Thyroid gland (tissue), 4 donors: ENCODE data around the gene GRK1. TPM values are rescaled to one million over a fixed set of nuclear protein-coding genes. Genes with fewer than 3 reads are reported as not detected.

Experiments used
- DNase-seq, 2 donors: peaks; one replicate each; pipeline ENCODE4 v3.0.0-alpha.2; 2019
- H3K27ac ChIP-seq, 3 donors: fragments of 200-600 bp; sonication (generic); 1 replicate in 2 of 3; 2 replicates in 1 of 3; pipeline ENCODE4 v1.5.1; 2016 to 2019; ENCODE audit warnings: mild to moderate bottlenecking in 1 of 3, moderate library complexity in 1 of 3
- H3K27me3 ChIP-seq: fragments of 200-600 bp; sonication (generic); one replicate; pipeline ENCODE4 v1.5.1; 2019
- H3K36me3 ChIP-seq, 2 donors: fragments of 200-600 bp; sonication (generic); one replicate each; pipeline ENCODE4 v1.5.1; 2016 to 2019
- H3K4me1 ChIP-seq, 2 donors: fragments of 200-600 bp; sonication (generic); one replicate each; pipeline ENCODE4 v1.5.1; 2017 to 2019
- H3K4me3 ChIP-seq, 3 donors: fragments of 200-600 bp; sonication (generic); replicated peaks in 1 of 3; 1 replicate in 2 of 3; 2 replicates in 1 of 3; pipeline ENCODE4 v1.5.1; 2016; ENCODE audit warnings: mild to moderate bottlenecking in 1 of 3
- H3K9me3 ChIP-seq: fragments of 200-600 bp; sonication (generic); one replicate; pipeline ENCODE4 v1.5.1; 2017
- CTCF ChIP-seq, 6 experiments: fragments of 200-600 bp in 3 of 6; fragments of 450-650 bp in 3 of 6; sonication (generic) in 3 of 6; IDR thresholded peaks; one replicate each; pipeline ENCODE4 v1.5.1; 2016 to 2019; ENCODE audit warnings: antibody characterized with exemption in 6 of 6, mild to moderate bottlenecking in 2 of 6, inconsistent platforms in 1 of 6, moderate library complexity in 1 of 6
- POLR2A ChIP-seq, 2 donors: fragments of 450-650 bp; IDR thresholded peaks; one replicate each; pipeline ENCODE4 v1.6.1; 2017; ENCODE audit warnings: antibody characterized with exemption in 2 of 2, mild to moderate bottlenecking in 2 of 2, moderate library complexity in 1 of 2
- WGBS, 2 donors: methylation state at CpG; one replicate each; pipeline ENCODE4 v1.1.5; 2017; 5-methylcytosine and 5-hydroxymethylcytosine counted together
- intact Hi-C: fragments of 100-400 bp; cut with DNase I; formaldehyde crosslinking; loops from one replicate; pipeline ENCODE4 v1.15.1; 2023
- total RNA-seq, 4 donors: library from RNA; depleted of rRNA; stranded (reverse); fragments of >200 nt; gene quantifications; one replicate each; pipeline ENCODE4 v1.2.3, GENCODE V29; 2016

The GRK1 gene
- total RNA-seq, 4 donors from 2014 or later: 2.0 to 17.9 (median 2.7) TPM

GRCh38 chr13:113637262-113638160, 29.5 kb upstream of the GRK1 start:
- H3K4me3 ChIP-seq: no peak overlapping the region
- no peaks in the 10 kb centered on the region for H3K9me3 ChIP-seq
- WGBS, 2 donors: 92 to 96% methylated on average over 27 to 30 of the region's 30 CpGs
- peaks cover 45 to 62% of the 10 kb centered on the region in 2 donors for H3K36me3 ChIP-seq
- no peak overlapping the region for H3K27ac ChIP-seq
- H3K27me3 ChIP-seq: no peaks in the 10 kb centered on the region
- H3K4me1 ChIP-seq: peaks cover under 1 to 3% of the 10 kb centered on the region in 2 donors
- DNase-seq: no peak
- intact Hi-C loops: no loop called here
- TF ChIP-seq CTCF (IDR thresholded peaks at IDR 0.05) (no peak), POLR2A (IDR thresholded peaks at IDR 0.05) (no peak)

- intact Hi-C loops: no loop called here
- no peak for TF ChIP-seq CTCF (IDR thresholded peaks at IDR 0.05)
- no peak for TF ChIP-seq POLR2A (IDR thresholded peaks at IDR 0.05)
Measured at GRCh38 chr13:113638173-113638746, 28.8 kb upstream of the GRK1 start.

GRCh38 chr13:113638806-113639205, 28.2 kb upstream of the GRK1 start:
- Histone ChIP-seq H3K27me3 (no peaks in the 10 kb centered on the region), H3K4me1 (peaks cover 4 to 12% of the 10 kb centered on the region in 2 donors), H3K9me3 (no peaks in the 10 kb centered on the region), H3K27ac (no peak overlapping the region), H3K4me3 (no peak overlapping the region), H3K36me3 (peaks cover 36 to 50% of the 10 kb centered on the region in 2 donors)
- DNase-seq: no peak
- no peak for TF ChIP-seq POLR2A (IDR thresholded peaks at IDR 0.05)
- no peak for TF ChIP-seq CTCF (IDR thresholded peaks at IDR 0.05)
- intact Hi-C loops: no loop called here
- WGBS, 2 donors: 94 to 97% methylated on average over 8 of the region's 8 CpGs

More at GRCh38 chr13:113638173-113638746, 28.8 kb upstream of the GRK1 start:
- H3K27me3 ChIP-seq: no peaks in the 10 kb centered on the region
- peaks cover 4 to 9% of the 10 kb centered on the region in 2 donors for H3K4me1 ChIP-seq
- WGBS, 2 donors: 97 to 98% methylated on average over 37 of the region's 37 CpGs
- no peak overlapping the region for H3K27ac ChIP-seq
- no peaks in the 10 kb centered on the region for H3K9me3 ChIP-seq
- peaks cover 41 to 55% of the 10 kb centered on the region in 2 donors for H3K36me3 ChIP-seq
- no peak overlapping the region for H3K4me3 ChIP-seq
- no peak for DNase-seq

- Histone ChIP-seq H3K4me3 (no peak overlapping the region), H3K27me3 (no peaks in the 10 kb centered on the region), H3K36me3 (peaks cover 32 to 40% of the 10 kb centered on the region in 2 donors), H3K4me1 (peaks cover 13 to 21% of the 10 kb centered on the region in 2 donors), H3K9me3 (no peaks in the 10 kb centered on the region), H3K27ac (no peak overlapping the region)
- intact Hi-C loops: no loop called here
- no peak for TF ChIP-seq POLR2A (IDR thresholded peaks at IDR 0.05)
- TF ChIP-seq CTCF (IDR thresholded peaks at IDR 0.05): no peak
- DNase-seq: no peak
- WGBS, 2 donors: 96 to 97% methylated on average over 24 to 27 of the region's 27 CpGs
Measured at GRCh38 chr13:113639616-113640262, 27.3 kb upstream of the GRK1 start.
